H1 (cell line): ENCODE measurements around the gene NPSR1. TPM values are rescaled to one million over a fixed set of nuclear protein-coding genes. Genes with fewer than 3 reads are reported as not detected.

ENCODE experiments used
- CTCF ChIA-PET: fragments of 300-600 bp; sonication (Branson Sonifier 250); formaldehyde crosslinking; loops from one replicate; lab custom pipeline; 2021; ENCODE audit not compliant: partially characterized antibody; lab: Charles Lee
- POLR2A ChIA-PET: fragments of 300-600 bp; sonication (Branson Sonifier 250); formaldehyde crosslinking; loops from one replicate; lab custom pipeline; 2021; ENCODE audit warnings: inconsistent platforms; ENCODE audit not compliant: partially characterized antibody; lab: Charles Lee
- DNase-seq, 2 experiments: peaks; one replicate each; pipeline versions ENCODE4 v3.0.0 to v3.0.0-alpha.2; 2010 to 2022; ENCODE audit warnings: low spot score in 2 of 2, low read depth in 1 of 2, mixed read lengths in 1 of 2
- FAIRE-seq: peaks from 2 replicates; lab custom pipeline; 2011; peaks lifted over from hg19 to GRCh38; lab: Jason Lieb, UNC
- H2AFZ ChIP-seq: 2 replicates; pipeline ENCODE4 v1.8.1; 2012; ENCODE audit warnings: low read length, inconsistent platforms
- H2AK5ac ChIP-seq: 2 replicates; pipeline ENCODE4 v1.6.1; 2013; ENCODE audit warnings: low read depth, low read length
- H2BK120ac ChIP-seq: replicated peaks from 2 replicates; pipeline ENCODE3; 2013; ENCODE audit warnings: low read depth, low read length, inconsistent platforms
- H2BK12ac ChIP-seq: 2 replicates; pipeline ENCODE4 v1.6.1; 2013; ENCODE audit warnings: low read depth, low read length
- H2BK15ac ChIP-seq: 2 replicates; pipeline ENCODE4 v1.6.1; 2013; ENCODE audit warnings: low read length
- H2BK20ac ChIP-seq: 2 replicates; pipeline ENCODE4 v1.6.1; 2013; ENCODE audit warnings: low read length
- H2BK5ac ChIP-seq: 2 replicates; pipeline ENCODE4 v1.6.1; 2013; ENCODE audit warnings: low read depth, low read length
- H3K14ac ChIP-seq: 2 replicates; pipeline ENCODE4 v1.6.1; 2013; ENCODE audit warnings: inconsistent platforms; ENCODE audit not compliant: insufficient read length
- H3K18ac ChIP-seq: 2 replicates; pipeline ENCODE4 v1.6.1; 2013; ENCODE audit warnings: low read length; ENCODE audit errors: extremely low read depth
- H3K23ac ChIP-seq: 2 replicates; pipeline ENCODE4 v1.6.1; 2013; ENCODE audit warnings: inconsistent platforms; ENCODE audit not compliant: insufficient read length
- H3K23me2 ChIP-seq: 2 replicates; pipeline ENCODE4 v1.6.1; 2013; ENCODE audit warnings: low read depth, low read length
- H3K27ac ChIP-seq: 2 replicates; pipeline ENCODE4 v1.6.1; 2011; ENCODE audit warnings: low read depth, low read length, inconsistent platforms
- H3K27me3 ChIP-seq, 4 experiments: replicated peaks in 1 of 4; 1 replicate in 1 of 4; 2 replicates in 3 of 4; pipeline versions ENCODE4 v1.6.1 to v1.8.1; 2011 to 2013; ENCODE audit warnings: low read length in 3 of 4, mild to moderate bottlenecking in 3 of 4, inconsistent platforms in 2 of 4, mixed read lengths in 2 of 4, moderate library complexity in 1 of 4; ENCODE audit not compliant: control insufficient read depth in 3 of 4, insufficient read depth in 3 of 4; ENCODE audit errors: extremely low read depth in 1 of 4
- H3K36me3 ChIP-seq, 4 experiments: 2 replicates each; pipeline versions ENCODE4 v1.6.1 to v1.8.1; 2011 to 2013; ENCODE audit warnings: mild to moderate bottlenecking in 4 of 4, low read length in 3 of 4, moderate library complexity in 2 of 4, control low read depth in 1 of 4, inconsistent platforms in 1 of 4; ENCODE audit not compliant: insufficient read depth in 4 of 4, control insufficient read depth in 2 of 4
- H3K4ac ChIP-seq: replicated peaks from 2 replicates; pipeline ENCODE3; 2013; ENCODE audit warnings: low read length, low read depth, mixed read lengths, inconsistent platforms; ENCODE audit not compliant: insufficient read length
- H3K4me1 ChIP-seq, 4 experiments: replicated peaks in 1 of 4; 1 replicate in 1 of 4; 2 replicates in 3 of 4; pipeline versions ENCODE4 v1.6.1 to v1.8.1; 2011 to 2013; ENCODE audit warnings: low read length in 3 of 4, inconsistent platforms in 2 of 4, mixed read lengths in 1 of 4; ENCODE audit not compliant: insufficient read depth in 4 of 4, control insufficient read depth in 3 of 4
- H3K4me2 ChIP-seq, 2 experiments: 2 replicates each; pipeline versions ENCODE4 v1.6.1 to v1.8.1; 2011 to 2013; ENCODE audit warnings: low read depth in 2 of 2, low read length in 2 of 2, control low read depth in 1 of 2, inconsistent platforms in 1 of 2, mild to moderate bottlenecking in 1 of 2; ENCODE audit not compliant: insufficient read depth in 1 of 2
- H3K4me3 ChIP-seq, 4 experiments: fragments of 200-600, 300-600 bp in 1 of 4; sonication (generic), shearing (Covaris generic), sonication (Bioruptor Twin) in 1 of 4; 2 replicates each; pipeline versions ENCODE4 v1.5.1 to v1.8.1; 2011 to 2016; ENCODE audit warnings: low read length in 4 of 4, low read depth in 3 of 4, control low read depth in 2 of 4, inconsistent platforms in 2 of 4, mild to moderate bottlenecking in 2 of 4, mixed read lengths in 1 of 4, moderate library complexity in 1 of 4; ENCODE audit not compliant: insufficient read depth in 2 of 4; ENCODE audit errors: extremely low read depth in 1 of 4
- H3K56ac ChIP-seq: replicated peaks from 2 replicates; pipeline ENCODE3; 2013; ENCODE audit warnings: low read depth, mild to moderate bottlenecking, mixed read lengths, low read length, inconsistent platforms; ENCODE audit not compliant: insufficient read length
- H3K79me1 ChIP-seq: 2 replicates; pipeline ENCODE4 v1.6.1; 2013; ENCODE audit warnings: low read depth, low read length, control low read depth
- H3K79me2 ChIP-seq, 2 experiments: 2 replicates each; pipeline versions ENCODE4 v1.6.1 to v1.8.1; 2012 to 2013; ENCODE audit warnings: low read length in 2 of 2, mild to moderate bottlenecking in 2 of 2, inconsistent platforms in 1 of 2; ENCODE audit not compliant: insufficient read depth in 2 of 2, control insufficient read depth in 1 of 2
- H3K9ac ChIP-seq, 4 experiments: replicated peaks in 1 of 4; 1 replicate in 1 of 4; 2 replicates in 3 of 4; pipeline versions ENCODE4 v1.6.1 to v1.8.1; 2011 to 2013; ENCODE audit warnings: low read depth in 3 of 4, low read length in 3 of 4, control low read depth in 2 of 4, mild to moderate bottlenecking in 2 of 4, moderate library complexity in 2 of 4, inconsistent platforms in 1 of 4; ENCODE audit errors: extremely low read depth in 1 of 4
- H3K9me3 ChIP-seq, 2 experiments: 2 replicates each; pipeline versions ENCODE4 v1.6.1 to v1.8.1; 2012 to 2013; ENCODE audit warnings: mild to moderate bottlenecking in 2 of 2, moderate library complexity in 2 of 2, control low read depth in 1 of 2, inconsistent platforms in 1 of 2, low read depth in 1 of 2, low read length in 1 of 2, mixed read lengths in 1 of 2; ENCODE audit not compliant: insufficient read depth in 2 of 2
- H4K20me1 ChIP-seq, 2 experiments: replicated peaks in 1 of 2; 2 replicates each; pipeline versions ENCODE3 to v1.8.1; 2011 to 2013; ENCODE audit warnings: inconsistent platforms in 2 of 2, low read length in 2 of 2, mild to moderate bottlenecking in 1 of 2; ENCODE audit not compliant: insufficient read depth in 2 of 2, control insufficient read depth in 1 of 2
- H4K5ac ChIP-seq: 2 replicates; pipeline ENCODE4 v1.6.1; 2013; ENCODE audit warnings: low read length, low read depth, mixed read lengths, inconsistent platforms; ENCODE audit not compliant: insufficient read length
- H4K8ac ChIP-seq: 2 replicates; pipeline ENCODE4 v1.8.0; 2013; ENCODE audit warnings: mild to moderate bottlenecking, moderate library complexity, low read length, inconsistent platforms; ENCODE audit not compliant: insufficient read depth; ENCODE audit errors: extremely low read depth
- H4K91ac ChIP-seq: replicated peaks from 2 replicates; pipeline ENCODE3; 2013; ENCODE audit warnings: low read length, mixed read lengths, inconsistent platforms; ENCODE audit not compliant: insufficient read length
- BRCA1 ChIP-seq: IDR thresholded peaks from 2 replicates; pipeline ENCODE4 v1.6.1; 2012; ENCODE audit warnings: low read depth, low read length, improper control_type of control experiment
- KDM4A ChIP-seq: IDR thresholded peaks from one replicate; pipeline ENCODE4 v1.7.1; 2012; ENCODE audit warnings: low read depth, mild to moderate bottlenecking, moderate library complexity, low read length, inconsistent platforms; ENCODE audit not compliant: severe bottlenecking
- RNF2 ChIP-seq: fragments of 200-900, 300-1000 bp; sonication (generic); IDR thresholded peaks from 2 replicates; pipeline ENCODE4 v1.7.1; 2016; ENCODE audit warnings: borderline replicate concordance, low read depth, mild to moderate bottlenecking, antibody characterized with exemption, low read length; ENCODE audit not compliant: poor library complexity, severe bottlenecking; ENCODE audit errors: missing control alignments
- SIN3A ChIP-seq, 2 experiments: IDR thresholded peaks in 1 of 2; conservative IDR thresholded peaks in 1 of 2; 2 replicates each; pipeline ENCODE4 v1.6.1; 2011 to 2012; ENCODE audit warnings: low read length in 2 of 2, improper control_type of control experiment in 1 of 2, low read depth in 1 of 2, mild to moderate bottlenecking in 1 of 2
- TCF12 ChIP-seq: IDR thresholded peaks from 2 replicates; pipeline ENCODE4 v1.6.1; 2011; ENCODE audit warnings: low read depth, mild to moderate bottlenecking, low read length
- WGBS, 2 experiments: shearing (Covaris generic) in 1 of 2; methylation state at CpG; one replicate each; pipeline versions ENCODE4 v1.1.6 to v1.1.7; 2013 to 2015; ENCODE audit warnings: low lambda C conversion rate in 2 of 2, mixed read lengths in 2 of 2, inconsistent platforms in 1 of 2, low coverage in 1 of 2, missing lambda C conversion rate in 1 of 2; ENCODE audit not compliant: insufficient replicate concordance in 2 of 2, insufficient coverage in 1 of 2, insufficient read length in 1 of 2; ENCODE audit errors: extremely low coverage in 1 of 2, missing lambda C conversion rate in 1 of 2; 5-methylcytosine and 5-hydroxymethylcytosine counted together
- polyA plus RNA-seq, 7 experiments: library from polyadenylated mRNA; depleted of rRNA in 3 of 7; stranded (reverse) in 5 of 7; unstranded in 2 of 7; fragments of >200 nt in 5 of 7; fragments of 200-250 nt in 2 of 7; gene quantifications; 1 replicate in 5 of 7; 2 replicates in 1 of 7; 4 replicates in 1 of 7; pipeline versions ENCODE4 v1.2.1 to v1.2.3, GENCODE V29; 2011 to 2013; ENCODE audit warnings: missing spikeins in 2 of 7, mixed read lengths in 2 of 7
- total RNA-seq: library from RNA; stranded (reverse); fragmentation: NEBNext Ultra II Directional; extraction: Animal tissue kit (Norgen Biotek cat#: 25700); gene quantifications from 2 replicates; pipeline ENCODE4 v1.2.1, GENCODE V29; 2021

Gene NPSR1
- total and polyA plus RNA-seq, 2 of the 8 experiments (the other 6 are each of a cell fraction or from before 2014, with no cell fraction given), result not detected

- DNase-seq (no peak), FAIRE-seq (no peak)
- H3K4me1 ChIP-seq, result peaks cover 0 to 7% (median 0%) of the 10 kb centered on the region in 4 experiments; a peak in 2 of 7 replicates
- no peak overlapping the region for H2BK20ac ChIP-seq
- no peak overlapping the region for H3K4me3 ChIP-seq
- H4K91ac ChIP-seq, result no peak overlapping the region
- no peaks in the 10 kb centered on the region for H3K79me1 ChIP-seq
- H4K5ac ChIP-seq, result no peak overlapping the region
- no peak overlapping the region for H3K9ac ChIP-seq
- CTCF ChIA-PET, result no interaction called here
- H3K18ac ChIP-seq, result no peak overlapping the region
- H4K20me1 ChIP-seq, result no peaks in the 10 kb centered on the region
- no peak overlapping the region for H2AFZ ChIP-seq
- H3K4ac ChIP-seq, result no peak overlapping the region
- H2BK15ac ChIP-seq, result no peak overlapping the region
- H4K8ac ChIP-seq, result no peak overlapping the region
- H3K9me3 ChIP-seq, result no peaks in the 10 kb centered on the region
- H3K23me2 ChIP-seq, result no peaks in the 10 kb centered on the region; the same call in 1 of the 2 replicates
- H2AK5ac ChIP-seq, result no peak overlapping the region
- no peak overlapping the region for H2BK12ac ChIP-seq
- no peak overlapping the region for H2BK5ac ChIP-seq
- H3K56ac ChIP-seq, result no peak overlapping the region
- H3K27me3 ChIP-seq, result no peaks in the 10 kb centered on the region
- no peaks in the 10 kb centered on the region for H3K79me2 ChIP-seq
- H3K14ac ChIP-seq, result no peak overlapping the region
- POLR2A ChIA-PET, result no interaction called here
- H3K4me2 ChIP-seq, result no peak overlapping the region
- no peak overlapping the region for H3K27ac ChIP-seq
- 93% methylated on average over 2 of the region's 2 CpGs; no CpG with 5 or more reads in 1 of the 2 experiments for WGBS, 2 experiments
- no peaks in the 10 kb centered on the region for H3K36me3 ChIP-seq
- H2BK120ac ChIP-seq, result no peak overlapping the region
- no peak overlapping the region for H3K23ac ChIP-seq
- TF ChIP-seq RNF2 (no peak), TCF12 (no peak), BRCA1 (no peak), SIN3A (conservative IDR thresholded peaks at IDR 0.05 in 1 of 2, IDR thresholded peaks at IDR 0.05 in 1 of 2; ENCODE audit: low read depth in 1 of 2, low read length in 2 of 2) (no peak), KDM4A (no peak)
Measured at GRCh38 chr7:34723866-34724490, 66.0 kb downstream of the NPSR1 start.
